IPS DF 6.9 (cell line): ENCODE results near the gene KDM1A.

ENCODE experiments used
- DNase-seq: peaks from one replicate; pipeline ENCODE4 v3.0.0-alpha.2; 2013; ENCODE audit warnings: low read depth, low spot score
- H3K27ac ChIP-seq: one replicate; pipeline ENCODE4 v1.5.1; 2013; ENCODE audit warnings: low read length, control low read depth
- H3K27me3 ChIP-seq: 2 replicates; pipeline ENCODE4 v1.6.1; 2013; ENCODE audit warnings: mild to moderate bottlenecking, low read length; ENCODE audit not compliant: control insufficient read depth, insufficient read depth
- H3K36me3 ChIP-seq: 2 replicates; pipeline ENCODE4 v1.6.1; 2013; ENCODE audit warnings: low read length; ENCODE audit not compliant: control insufficient read depth, insufficient read depth
- H3K4me1 ChIP-seq: 2 replicates; pipeline ENCODE4 v1.6.1; 2013; ENCODE audit warnings: low read length; ENCODE audit not compliant: control insufficient read depth, insufficient read depth
- H3K4me3 ChIP-seq: 2 replicates; pipeline ENCODE4 v1.5.1; 2013; ENCODE audit warnings: mild to moderate bottlenecking, low read length
- H3K9me3 ChIP-seq: 2 replicates; pipeline ENCODE4 v1.6.1; 2013; ENCODE audit warnings: low read length, inconsistent platforms; ENCODE audit not compliant: control insufficient read depth, insufficient read depth
- WGBS: extraction: QIAGEN DNeasy Blood & Tissue Kit; methylation state at CpG from one replicate; pipeline ENCODE4 v1.1.7; 2013; ENCODE audit warnings: mixed read lengths, missing lambda C conversion rate; ENCODE audit not compliant: insufficient read length, insufficient coverage; 5-methylcytosine and 5-hydroxymethylcytosine counted together

The KDM1A gene

GRCh38 chr1:23132033-23132432 lies 112.8 kb downstream of the KDM1A start:
- no CpG with 5 or more reads among the region's 1 CpG for WGBS
- Histone ChIP-seq H3K4me1 (no peaks in the 10 kb centered on the region), H3K36me3 (no peaks in the 10 kb centered on the region), H3K9me3 (no peaks in the 10 kb centered on the region), H3K27ac (no peak overlapping the region), H3K4me3 (no peak overlapping the region), H3K27me3 (no peaks in the 10 kb centered on the region)
- no peak for DNase-seq
